Keratinocyte (primary cell): ENCODE measurements around the gene ROBO2. TPM values are rescaled to one million over a fixed set of nuclear protein-coding genes. Genes with fewer than 3 reads are reported as not detected.

Experiments
- DNase-seq: peaks from one replicate; pipeline ENCODE4 v3.0.0-alpha.2; 2011; ENCODE audit warnings: low read depth, missing footprints, low spot score
- FAIRE-seq: peaks from 2 replicates; lab custom pipeline; 2011; peaks lifted over from hg19 to GRCh38; lab: Jason Lieb, UNC
- H2AFZ ChIP-seq: 2 replicates; pipeline ENCODE4 v1.6.0; 2012; ENCODE audit warnings: low read length, control low read depth, inconsistent platforms; ENCODE audit not compliant: control insufficient read depth
- H3K27ac ChIP-seq: 2 replicates; pipeline ENCODE4 v1.5.1; 2011; ENCODE audit warnings: low read length; ENCODE audit not compliant: control insufficient read depth, insufficient read depth
- H3K27me3 ChIP-seq: 3 replicates; pipeline ENCODE4 v1.6.0; 2011; ENCODE audit warnings: low read length; ENCODE audit not compliant: control insufficient read depth, insufficient read depth; ENCODE audit errors: extremely low read depth
- H3K36me3 ChIP-seq, 2 experiments: 2 replicates in 1 of 2; 3 replicates in 1 of 2; pipeline ENCODE4 v1.5.1; 2011; ENCODE audit warnings: low read length in 2 of 2, mild to moderate bottlenecking in 1 of 2; ENCODE audit not compliant: control insufficient read depth in 2 of 2, insufficient read depth in 2 of 2; ENCODE audit errors: extremely low read depth in 1 of 2
- H3K4me1 ChIP-seq: 3 replicates; pipeline ENCODE4 v1.5.1; 2011; ENCODE audit warnings: low read length; ENCODE audit not compliant: control insufficient read depth, insufficient read depth; ENCODE audit errors: extremely low read depth
- H3K4me2 ChIP-seq: 3 replicates; pipeline ENCODE4 v1.6.0; 2011; ENCODE audit warnings: low read depth, low read length; ENCODE audit not compliant: control insufficient read depth, insufficient read depth; ENCODE audit errors: extremely low read depth
- H3K4me3 ChIP-seq, 3 experiments: fragments of 200-600 bp in 1 of 3; sonication (generic) in 1 of 3; 2 replicates in 2 of 3; 3 replicates in 1 of 3; pipeline ENCODE4 v1.5.1; 2011 to 2016; ENCODE audit warnings: low read length in 3 of 3, mild to moderate bottlenecking in 3 of 3, control low read depth in 2 of 3, inconsistent platforms in 1 of 3, low read depth in 1 of 3, mixed read lengths in 1 of 3, mixed run types in 1 of 3, moderate library complexity in 1 of 3; ENCODE audit not compliant: control insufficient read depth in 2 of 3, insufficient read depth in 2 of 3; ENCODE audit errors: extremely low read depth in 1 of 3
- H3K79me2 ChIP-seq: 2 replicates; pipeline ENCODE4 v1.6.0; 2012; ENCODE audit warnings: low read length; ENCODE audit not compliant: control insufficient read depth, insufficient read depth
- H3K9ac ChIP-seq: 3 replicates; pipeline ENCODE4 v1.6.0; 2011; ENCODE audit warnings: low read length; ENCODE audit not compliant: control insufficient read depth, insufficient read depth; ENCODE audit errors: extremely low read depth
- H3K9me1 ChIP-seq: 3 replicates; pipeline ENCODE4 v1.6.0; 2011; ENCODE audit warnings: low read length; ENCODE audit not compliant: control insufficient read depth, insufficient read depth; ENCODE audit errors: extremely low read depth
- H3K9me3 ChIP-seq: 2 replicates; pipeline ENCODE4 v1.5.1; 2012; ENCODE audit warnings: low read depth, low read length; ENCODE audit not compliant: control insufficient read depth
- H4K20me1 ChIP-seq: 3 replicates; pipeline ENCODE4 v1.6.0; 2011; ENCODE audit warnings: low read length; ENCODE audit not compliant: control insufficient read depth, insufficient read depth; ENCODE audit errors: extremely low read depth
- CTCF ChIP-seq, 3 experiments: IDR thresholded peaks in 1 of 3; conservative IDR thresholded peaks in 1 of 3; optimal IDR thresholded peaks in 1 of 3; 2 replicates in 2 of 3; 3 replicates in 1 of 3; pipeline versions ENCODE3 to v1.5.1; 2011; ENCODE audit warnings: low read length in 3 of 3, mild to moderate bottlenecking in 3 of 3, moderate library complexity in 2 of 3, control low read depth in 1 of 3, inconsistent platforms in 1 of 3; ENCODE audit not compliant: insufficient read depth in 2 of 3; ENCODE audit errors: extremely low read depth in 1 of 3
- EZH2 ChIP-seq: IDR thresholded peaks from one replicate; pipeline ENCODE4 v1.6.1; 2012; ENCODE audit warnings: inconsistent platforms, mild to moderate bottlenecking, low read length, moderate library complexity
- dilution Hi-C: fragments of 300-500 bp; cut with MboI; formaldehyde crosslinking; loops from one replicate; pipeline ENCODE4 v1.7.0; 2020; ENCODE audit warnings: low sequenced_read_pairs; ENCODE audit not compliant: extremely low pct_ligation_motif_present
- polyA plus RNA-seq, 5 experiments: library from polyadenylated mRNA; depleted of rRNA in 3 of 5; stranded (reverse) in 3 of 5; stranded (forward) in 1 of 5; unstranded in 1 of 5; fragments of >200 nt; gene quantifications; 1 replicate in 1 of 5; 2 replicates in 3 of 5; 3 replicates in 1 of 5; pipeline versions ENCODE4 v1.2.1 to v1.2.3, GENCODE V29; 2011 to 2012; ENCODE audit warnings: missing spikeins in 2 of 5, low read depth in 1 of 5, low replicate concordance in 1 of 5

The ROBO2 gene
- polyA plus RNA-seq, 1 donor (not counting 4 experiments of a cell fraction or from before 2014, with no cell fraction given): 0.30 TPM

DNA sequence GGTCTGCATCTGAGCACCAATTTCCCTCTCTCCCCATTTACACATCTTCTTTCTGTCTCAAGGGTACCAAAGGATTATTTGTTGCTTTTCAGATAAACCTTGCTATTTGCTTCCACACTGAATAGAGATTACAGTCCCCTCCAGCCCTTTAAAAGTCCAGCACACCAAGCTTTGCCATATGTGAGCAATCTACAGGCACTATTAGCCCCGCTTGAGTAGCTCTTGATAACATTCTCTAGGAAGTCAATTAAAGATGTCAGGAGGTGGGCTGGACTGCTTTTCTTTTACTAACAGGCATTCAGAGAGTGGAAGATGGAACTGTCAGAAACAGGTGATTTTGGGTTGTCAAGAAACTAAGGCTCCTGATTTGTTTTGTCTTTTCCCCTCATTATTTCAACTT is 417.0 kb downstream of the ROBO2 start:
- no peaks in the 10 kb centered on the region for H3K4me1 ChIP-seq
- FAIRE-seq (no peak), DNase-seq (no peak)
- H3K9me3 ChIP-seq: no peaks in the 10 kb centered on the region
- H2AFZ ChIP-seq: no peak overlapping the region
- H3K79me2 ChIP-seq: no peaks in the 10 kb centered on the region
- no peaks in the 10 kb centered on the region for H4K20me1 ChIP-seq
- dilution Hi-C loops: no loop called here
- H3K36me3 ChIP-seq: no peaks in the 10 kb centered on the region
- H3K27me3 ChIP-seq: no peaks in the 10 kb centered on the region
- H3K27ac ChIP-seq: no peak overlapping the region
- no peak overlapping the region for H3K9ac ChIP-seq
- TF ChIP-seq CTCF (optimal IDR thresholded peaks at IDR 0.05 in 1 of 3, IDR thresholded peaks at IDR 0.05 in 1 of 3, conservative IDR thresholded peaks at IDR 0.05 in 1 of 3; ENCODE audit: extremely low read depth in 1 of 3, insufficient read depth in 2 of 3, low read length in 3 of 3) (no peak), EZH2 (no peak)
- no peak overlapping the region for H3K4me2 ChIP-seq
- no peak overlapping the region for H3K4me3 ChIP-seq
- H3K9me1 ChIP-seq: no peaks in the 10 kb centered on the region

DNA sequence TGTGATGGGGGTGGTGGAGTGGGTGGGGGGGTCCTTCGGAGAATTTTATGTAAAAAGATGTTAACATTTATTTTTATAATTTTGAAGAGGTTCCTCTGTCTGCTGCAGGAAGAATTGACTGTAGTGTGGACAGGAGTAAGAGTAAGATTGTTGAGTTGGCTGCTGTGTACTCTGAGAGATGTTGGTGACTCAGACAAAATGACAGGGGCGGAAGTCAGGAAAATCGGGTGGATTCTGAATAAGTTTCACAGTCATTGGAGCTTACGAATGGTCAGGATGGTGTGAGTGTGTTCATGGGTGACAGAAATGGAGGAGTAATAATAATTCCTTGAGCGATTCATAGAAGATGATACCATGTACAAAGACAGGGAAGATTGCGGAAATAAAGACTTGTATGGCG is 420.0 kb downstream of the ROBO2 start:
- no peak overlapping the region for H2AFZ ChIP-seq
- H3K9ac ChIP-seq: no peak overlapping the region
- DNase-seq: no peak
- no peak for FAIRE-seq
- H3K4me2 ChIP-seq: no peak overlapping the region
- TF ChIP-seq EZH2 (no peak), CTCF (optimal IDR thresholded peaks at IDR 0.05 in 1 of 3, IDR thresholded peaks at IDR 0.05 in 1 of 3, conservative IDR thresholded peaks at IDR 0.05 in 1 of 3; ENCODE audit: extremely low read depth in 1 of 3, insufficient read depth in 2 of 3, low read length in 3 of 3) (no peak)
- no peaks in the 10 kb centered on the region for H3K4me1 ChIP-seq
- H3K9me3 ChIP-seq: no peaks in the 10 kb centered on the region
- H3K27ac ChIP-seq: no peak overlapping the region
- H3K79me2 ChIP-seq: no peaks in the 10 kb centered on the region
- no peak overlapping the region for H3K4me3 ChIP-seq
- no peaks in the 10 kb centered on the region for H3K27me3 ChIP-seq
- H4K20me1 ChIP-seq: no peaks in the 10 kb centered on the region
- no peaks in the 10 kb centered on the region for H3K9me1 ChIP-seq
- H3K36me3 ChIP-seq: no peaks in the 10 kb centered on the region
- dilution Hi-C loops: no loop called here
